ENCODE measurements around the gene ARAP1. TPM values are rescaled to one million over a fixed set of nuclear protein-coding genes. Genes with fewer than 3 reads are reported as not detected.

The ARAP1 gene
- total RNA-seq, 2 experiments from 2014 or later = 84.3 to 89.6 TPM

- POLR2A ChIA-PET = no interaction called here
- ATAC-seq (no peak), DNase-seq (no peak)
- peaks cover 5% of the 10 kb centered on the region for H3K27me3 Mint-ChIP-seq (ENCODE audit: low read depth)
- H3K27ac Mint-ChIP-seq = no peak overlapping the region
- CTCF ChIA-PET = interaction anchor here (0.9 to 2.2 kb wide), 2 partner anchors 23 to 46 kb away, joined by 3 to 8 read pairs; partner anchors contain the start of gene STARD10
- H3K9me3 Mint-ChIP-seq (ENCODE audit: insufficient read depth) = no peaks in the 10 kb centered on the region
- H3K36me3 Mint-ChIP-seq (ENCODE audit: low read depth) = no peaks in the 10 kb centered on the region
- H3K4me3 Mint-ChIP-seq = no peak overlapping the region
- peaks cover 2% of the 10 kb centered on the region for H3K4me1 Mint-ChIP-seq (ENCODE audit: low read depth)
Observed at GRCh38 chr11:72770799-72771198, 18.6 kb upstream of the ARAP1 start.

- H3K9me3 Mint-ChIP-seq (ENCODE audit: insufficient read depth) = no peaks in the 10 kb centered on the region
- DNase-seq (no peak), ATAC-seq (no peak)
- no peak overlapping the region for H3K27ac Mint-ChIP-seq
- peaks cover 2% of the 10 kb centered on the region for H3K4me1 Mint-ChIP-seq (ENCODE audit: low read depth)
- ChIA-PET CTCF (interaction anchor here (0.9 to 2.2 kb wide), 2 partner anchors 24 to 44 kb away, joined by 3 to 8 read pairs; partner anchors contain the start of gene STARD10), POLR2A (no interaction called here)
- no peak overlapping the region for H3K4me3 Mint-ChIP-seq
- H3K27me3 Mint-ChIP-seq (ENCODE audit: low read depth) = peaks cover 5% of the 10 kb centered on the region
- no peaks in the 10 kb centered on the region for H3K36me3 Mint-ChIP-seq (ENCODE audit: low read depth)
Observed at GRCh38 chr11:72769680-72770079, 17.5 kb upstream of the ARAP1 start.

- Mint-ChIP-seq H3K27ac (no peak overlapping the region), H3K4me1 (ENCODE audit: low read depth) (peaks cover 2% of the 10 kb centered on the region)
- POLR2A ChIA-PET = interaction anchor here (0.6 kb wide), 1 partner anchor 22 kb away, joined by 3 read pairs; no protein-coding TSS in a partner anchor
Observed at GRCh38 chr11:72768581-72768980, 16.4 kb upstream of the ARAP1 start.

GRCh38 chr11:72767203-72768062 lies 15.2 kb upstream of the ARAP1 start:
- Mint-ChIP-seq H3K4me3 (no peak overlapping the region), H3K9me3 (ENCODE audit: insufficient read depth) (no peaks in the 10 kb centered on the region), H3K27ac (no peak overlapping the region), H3K36me3 (ENCODE audit: low read depth) (no peaks in the 10 kb centered on the region), H3K4me1 (ENCODE audit: low read depth) (peaks cover 9% of the 10 kb centered on the region), H3K27me3 (ENCODE audit: low read depth) (peaks cover 8% of the 10 kb centered on the region)
- ATAC-seq (no peak), DNase-seq (no peak)
- CTCF ChIA-PET = interaction anchor here (1.1 to 1.5 kb wide), 3 partner anchors 26 to 42 kb away, joined by 3 to 4 read pairs (median 4); partner anchors contain the start of gene STARD10
- POLR2A ChIA-PET = interaction anchor here (0.8 to 0.9 kb wide), 2 partner anchors 20 to 30 kb away, joined by 3 read pairs; no protein-coding TSS in a partner anchor

More at GRCh38 chr11:72768581-72768980, 16.4 kb upstream of the ARAP1 start:
- Mint-ChIP-seq H3K9me3 (ENCODE audit: insufficient read depth) (no peaks in the 10 kb centered on the region), H3K27me3 (ENCODE audit: low read depth) (peaks cover 5% of the 10 kb centered on the region), H3K36me3 (ENCODE audit: low read depth) (no peaks in the 10 kb centered on the region), H3K4me3 (no peak overlapping the region)
- CTCF ChIA-PET = no interaction called here
- ATAC-seq = no peak
- DNase-seq = no peak

- Mint-ChIP-seq H3K27ac (no peak overlapping the region), H3K36me3 (ENCODE audit: low read depth) (no peaks in the 10 kb centered on the region), H3K4me3 (no peak overlapping the region), H3K9me3 (ENCODE audit: insufficient read depth) (no peaks in the 10 kb centered on the region), H3K4me1 (ENCODE audit: low read depth) (peaks cover 10% of the 10 kb centered on the region), H3K27me3 (ENCODE audit: low read depth) (peaks cover 8% of the 10 kb centered on the region)
- ChIA-PET CTCF (interaction anchor here (1.1 to 1.5 kb wide), 4 partner anchors 27 to 41 kb away, joined by 3 to 7 read pairs (median 4); partner anchors contain the start of gene STARD10), POLR2A (no interaction called here)
- DNase-seq (no peak), ATAC-seq (no peak)
Observed at GRCh38 chr11:72766152-72766902, 14.1 kb upstream of the ARAP1 start.

- ATAC-seq (no peak), DNase-seq (no peak)
- POLR2A ChIA-PET = no interaction called here
- CTCF ChIA-PET = no interaction called here
- Mint-ChIP-seq H3K36me3 (ENCODE audit: low read depth) (no peaks in the 10 kb centered on the region), H3K4me3 (no peak overlapping the region), H3K27ac (no peak overlapping the region), H3K27me3 (ENCODE audit: low read depth) (peaks cover 3% of the 10 kb centered on the region), H3K4me1 (ENCODE audit: low read depth) (peaks cover 10% of the 10 kb centered on the region), H3K9me3 (ENCODE audit: insufficient read depth) (no peaks in the 10 kb centered on the region)
Observed at GRCh38 chr11:72764503-72764902, 12.3 kb upstream of the ARAP1 start.

GRCh38 chr11:72763823-72764222 lies 11.6 kb upstream of the ARAP1 start:
- H3K27me3 Mint-ChIP-seq (ENCODE audit: low read depth) = peaks cover 3% of the 10 kb centered on the region
- no peak for ATAC-seq
- ChIA-PET CTCF (interaction anchor here (1.0 kb wide), 1 partner anchor 30 kb away, joined by 3 read pairs; no protein-coding TSS in a partner anchor), POLR2A (no interaction called here)
- H3K27ac Mint-ChIP-seq = no peak overlapping the region
- H3K36me3 Mint-ChIP-seq (ENCODE audit: low read depth) = no peaks in the 10 kb centered on the region
- H3K4me1 Mint-ChIP-seq (ENCODE audit: low read depth) = peaks cover 10% of the 10 kb centered on the region
- no peak overlapping the region for H3K4me3 Mint-ChIP-seq
- no peaks in the 10 kb centered on the region for H3K9me3 Mint-ChIP-seq (ENCODE audit: insufficient read depth)
- DNase-seq = no peak

GRCh38 chr11:72762641-72763304 lies 10.6 kb upstream of the ARAP1 start:
- no peak for ATAC-seq
- H3K4me1 Mint-ChIP-seq (ENCODE audit: low read depth) = peaks cover 10% of the 10 kb centered on the region
- H3K4me3 Mint-ChIP-seq = no peak overlapping the region
- peaks cover 3% of the 10 kb centered on the region for H3K27me3 Mint-ChIP-seq (ENCODE audit: low read depth)
- DNase-seq = no peak
- POLR2A ChIA-PET = no interaction called here
- H3K9me3 Mint-ChIP-seq (ENCODE audit: insufficient read depth) = no peaks in the 10 kb centered on the region
- CTCF ChIA-PET = no interaction called here
- no peak overlapping the region for H3K27ac Mint-ChIP-seq
- H3K36me3 Mint-ChIP-seq (ENCODE audit: low read depth) = no peaks in the 10 kb centered on the region

- DNase-seq (no peak), ATAC-seq (no peak)
- Mint-ChIP-seq H3K9me3 (ENCODE audit: insufficient read depth) (no peaks in the 10 kb centered on the region), H3K27ac (no peak overlapping the region), H3K27me3 (ENCODE audit: low read depth) (peaks cover 3% of the 10 kb centered on the region), H3K36me3 (ENCODE audit: low read depth) (no peaks in the 10 kb centered on the region), H3K4me3 (no peak overlapping the region), H3K4me1 (ENCODE audit: low read depth) (peaks cover 10% of the 10 kb centered on the region)
- ChIA-PET CTCF (interaction anchor here (0.8 to 1.3 kb wide), 2 partner anchors 32 to 52 kb away, joined by 3 to 4 read pairs; no protein-coding TSS in a partner anchor), POLR2A (interaction anchor here (0.6 kb wide), 1 partner anchor 33 kb away, joined by 4 read pairs; the partner anchor contains the start of gene STARD10)
Observed at GRCh38 chr11:72760539-72761405, 8.6 kb upstream of the ARAP1 start.

GRCh38 chr11:72759468-72759985 lies 7.3 kb upstream of the ARAP1 start:
- Mint-ChIP-seq H3K27me3 (ENCODE audit: low read depth) (peaks cover 3% of the 10 kb centered on the region), H3K36me3 (ENCODE audit: low read depth) (no peaks in the 10 kb centered on the region), H3K4me1 (ENCODE audit: low read depth) (peaks cover 10% of the 10 kb centered on the region), H3K4me3 (no peak overlapping the region), H3K27ac (no peak overlapping the region), H3K9me3 (ENCODE audit: insufficient read depth) (no peaks in the 10 kb centered on the region)
- no peak for ATAC-seq
- CTCF ChIA-PET = interaction anchor here (1.0 kb wide), 1 partner anchor 9 kb away, joined by 3 read pairs; no protein-coding TSS in a partner anchor
- POLR2A ChIA-PET = no interaction called here
- no peak for DNase-seq

Measured in activated CD8-positive, alpha-beta T cell treated with anti-CD3 and anti-CD28 coated beads, Interleukin-2, amount 10 ng/mL, durations not matched to agents 7 days and 5 days (primary cell).